Measurements from ENCODE around the gene ASPG.

Gene ASPG

DNA sequence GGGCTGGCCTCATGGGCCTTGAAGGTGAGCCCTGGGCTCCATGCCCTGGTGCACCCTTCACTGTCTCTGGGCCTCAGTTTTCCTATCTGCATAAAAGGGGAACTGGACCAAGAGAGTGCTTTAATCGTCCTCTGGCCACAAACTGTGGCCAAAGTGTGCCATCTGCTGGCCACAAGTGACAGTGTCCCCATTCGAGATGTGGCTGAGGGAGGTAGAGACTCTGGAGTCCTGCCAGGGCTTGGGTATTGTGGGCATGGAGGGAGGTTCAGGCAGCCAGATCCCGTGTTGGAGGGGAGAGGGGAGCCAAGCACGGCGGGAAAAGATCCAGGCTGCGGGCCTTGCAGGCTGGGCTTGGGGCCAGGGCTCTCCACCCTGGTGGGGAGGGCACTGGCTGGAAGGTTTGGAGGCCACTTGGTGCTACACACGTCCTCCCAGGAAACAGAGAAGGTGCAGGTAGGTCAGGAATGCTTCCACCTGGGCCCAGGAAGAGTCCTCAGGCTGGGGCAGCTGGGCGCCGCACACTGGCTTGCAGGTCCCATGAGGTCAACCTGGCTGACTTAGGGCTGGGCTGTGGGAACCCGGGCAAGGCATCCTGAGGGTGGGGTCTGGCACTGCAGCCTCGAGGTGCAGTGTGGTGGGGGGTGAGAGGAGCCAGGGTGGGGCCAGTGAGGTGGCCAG, 45.6 kb downstream of the ASPG start (continued):
- TF ChIP-seq, protein P1, sequence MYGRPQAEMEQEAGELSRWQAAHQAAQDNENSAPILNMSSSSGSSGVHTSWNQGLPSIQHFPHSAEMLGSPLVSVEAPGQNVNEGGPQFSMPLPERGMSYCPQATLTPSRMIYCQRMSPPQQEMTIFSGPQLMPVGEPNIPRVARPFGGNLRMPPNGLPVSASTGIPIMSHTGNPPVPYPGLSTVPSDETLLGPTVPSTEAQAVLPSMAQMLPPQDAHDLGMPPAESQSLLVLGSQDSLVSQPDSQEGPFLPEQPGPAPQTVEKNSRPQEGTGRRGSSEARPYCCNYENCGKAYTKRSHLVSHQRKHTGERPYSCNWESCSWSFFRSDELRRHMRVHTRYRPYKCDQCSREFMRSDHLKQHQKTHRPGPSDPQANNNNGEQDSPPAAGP (tag by site-specific recombination; IDR thresholded peaks at IDR 0.05), result peak; percentile 31; the same call in 1 of the 2 replicates
- TF ChIP-seq, protein P2, sequence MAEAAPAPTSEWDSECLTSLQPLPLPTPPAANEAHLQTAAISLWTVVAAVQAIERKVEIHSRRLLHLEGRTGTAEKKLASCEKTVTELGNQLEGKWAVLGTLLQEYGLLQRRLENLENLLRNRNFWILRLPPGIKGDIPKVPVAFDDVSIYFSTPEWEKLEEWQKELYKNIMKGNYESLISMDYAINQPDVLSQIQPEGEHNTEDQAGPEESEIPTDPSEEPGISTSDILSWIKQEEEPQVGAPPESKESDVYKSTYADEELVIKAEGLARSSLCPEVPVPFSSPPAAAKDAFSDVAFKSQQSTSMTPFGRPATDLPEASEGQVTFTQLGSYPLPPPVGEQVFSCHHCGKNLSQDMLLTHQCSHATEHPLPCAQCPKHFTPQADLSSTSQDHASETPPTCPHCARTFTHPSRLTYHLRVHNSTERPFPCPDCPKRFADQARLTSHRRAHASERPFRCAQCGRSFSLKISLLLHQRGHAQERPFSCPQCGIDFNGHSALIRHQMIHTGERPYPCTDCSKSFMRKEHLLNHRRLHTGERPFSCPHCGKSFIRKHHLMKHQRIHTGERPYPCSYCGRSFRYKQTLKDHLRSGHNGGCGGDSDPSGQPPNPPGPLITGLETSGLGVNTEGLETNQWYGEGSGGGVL (tag by site-specific recombination; IDR thresholded peaks at IDR 0.05), result peak; percentile 94
- TF ChIP-seq, protein P3, sequence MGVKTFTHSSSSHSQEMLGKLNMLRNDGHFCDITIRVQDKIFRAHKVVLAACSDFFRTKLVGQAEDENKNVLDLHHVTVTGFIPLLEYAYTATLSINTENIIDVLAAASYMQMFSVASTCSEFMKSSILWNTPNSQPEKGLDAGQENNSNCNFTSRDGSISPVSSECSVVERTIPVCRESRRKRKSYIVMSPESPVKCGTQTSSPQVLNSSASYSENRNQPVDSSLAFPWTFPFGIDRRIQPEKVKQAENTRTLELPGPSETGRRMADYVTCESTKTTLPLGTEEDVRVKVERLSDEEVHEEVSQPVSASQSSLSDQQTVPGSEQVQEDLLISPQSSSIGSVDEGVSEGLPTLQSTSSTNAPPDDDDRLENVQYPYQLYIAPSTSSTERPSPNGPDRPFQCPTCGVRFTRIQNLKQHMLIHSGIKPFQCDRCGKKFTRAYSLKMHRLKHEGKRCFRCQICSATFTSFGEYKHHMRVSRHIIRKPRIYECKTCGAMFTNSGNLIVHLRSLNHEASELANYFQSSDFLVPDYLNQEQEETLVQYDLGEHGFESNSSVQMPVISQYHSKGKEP (tag by site-specific recombination; IDR thresholded peaks at IDR 0.05), result no peak

DNA sequence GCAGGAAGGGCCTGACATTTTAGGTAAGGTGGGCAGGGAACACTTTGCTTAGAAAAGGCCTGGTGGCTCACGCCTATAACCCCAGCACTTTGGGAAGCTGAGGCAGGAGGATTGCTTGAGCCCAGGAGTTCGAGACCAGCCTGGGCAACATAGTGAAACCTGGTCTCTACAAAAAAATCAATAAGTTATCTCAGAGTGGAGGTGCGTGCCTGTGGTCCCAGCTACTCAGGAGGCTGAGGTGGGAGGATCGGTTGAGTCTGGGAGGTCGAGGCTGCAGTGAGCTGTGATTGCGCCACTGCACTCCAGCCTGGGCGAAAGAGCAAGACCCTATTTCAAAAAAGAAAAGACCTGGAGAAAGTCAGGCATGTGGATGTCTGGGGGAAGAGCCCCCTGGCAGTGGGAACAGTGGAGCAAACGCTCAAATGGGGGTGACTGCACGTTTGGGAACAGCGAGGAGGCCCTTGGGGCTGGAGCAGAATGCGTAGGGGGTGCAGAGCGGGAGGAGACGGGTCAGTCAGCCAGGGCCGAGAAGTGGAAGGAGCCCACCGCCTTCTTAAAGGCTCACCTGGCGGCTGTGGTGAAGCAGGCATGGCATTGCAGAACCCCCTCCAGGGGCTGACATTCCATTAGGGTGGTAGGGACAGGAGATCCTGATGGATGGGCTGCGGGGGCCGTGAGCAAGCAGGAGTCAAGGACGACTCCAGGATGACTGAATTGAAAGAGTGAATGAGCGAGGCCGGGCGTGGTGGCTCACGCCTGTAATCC, 46.6 kb downstream of the ASPG start:
- Histone ChIP-seq H3K27ac (ENCODE audit: extremely low read depth, low read depth, low read length) (no peak overlapping the region), H3K9me3 (ENCODE audit: control insufficient read depth, insufficient read depth, low read depth, low read length) (no peaks in the 10 kb centered on the region), H3K36me3 (ENCODE audit: control insufficient read depth in 2 of 2, insufficient read depth in 1 of 2, low read length in 2 of 2) (no peaks in the 10 kb centered on the region), H3K4me1 (ENCODE audit: control insufficient read depth, insufficient read depth, low read length) (peaks cover 3% of the 10 kb centered on the region), H3K4me3 (ENCODE audit: low read depth, low read length) (no peak overlapping the region)
- ChIA-PET CTCF (interaction anchor here (0.7 to 4.1 kb wide), 7 partner anchors 10 to 508 kb away, joined by 3 to 20 read pairs (median 3); no protein-coding TSS in a partner anchor), POLR2A (interaction anchor here (0.6 kb wide), 1 partner anchor 1422 kb away, joined by 6 read pairs; no protein-coding TSS in a partner anchor)
- 0 out of 2 replicates have a peak, but pooled peaks have one; percentile 10 for TF ChIP-seq ZNF341 (tag by site-specific recombination; IDR thresholded peaks at IDR 0.05; ENCODE audit: low read depth)
- no peak for TF ChIP-seq ZNF23 (tag by site-specific recombination; IDR thresholded peaks at IDR 0.05; ENCODE audit: borderline replicate concordance)

DNA sequence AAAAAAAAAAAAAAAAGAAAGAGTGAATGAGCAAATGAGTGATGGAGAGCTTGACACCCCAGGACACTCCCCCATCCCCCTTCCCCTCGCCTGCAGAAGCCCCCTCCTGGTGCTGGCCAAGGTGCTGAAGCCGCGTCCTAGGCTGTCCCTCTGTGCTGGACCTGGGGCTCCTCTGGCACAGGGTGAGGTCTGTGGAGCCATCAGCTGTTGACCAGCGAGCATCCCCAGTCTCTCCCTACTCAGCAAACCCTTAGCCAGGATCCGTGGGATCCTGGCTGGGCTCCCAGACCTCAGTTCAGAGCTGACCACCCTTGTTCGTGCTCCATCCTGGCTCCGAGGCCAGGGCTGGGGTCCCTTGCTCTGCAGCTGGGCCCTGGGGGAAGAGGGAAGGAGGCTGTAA, 47.5 kb downstream of the ASPG start:
- ChIA-PET CTCF (interaction anchor here (0.9 to 2.1 kb wide), 2 partner anchors 55 to 57 kb away, joined by 5 to 15 read pairs; no protein-coding TSS in a partner anchor), POLR2A (interaction anchor here (0.6 kb wide), 1 partner anchor 1423 kb away, joined by 6 read pairs; no protein-coding TSS in a partner anchor)
- H3K27ac ChIP-seq (ENCODE audit: extremely low read depth, low read depth, low read length), result no peak overlapping the region
- no peak for TF ChIP-seq ZNF529 (tag by site-specific recombination; IDR thresholded peaks at IDR 0.05; ENCODE audit: insufficient replicate concordance)
- TF ChIP-seq, protein P4, sequence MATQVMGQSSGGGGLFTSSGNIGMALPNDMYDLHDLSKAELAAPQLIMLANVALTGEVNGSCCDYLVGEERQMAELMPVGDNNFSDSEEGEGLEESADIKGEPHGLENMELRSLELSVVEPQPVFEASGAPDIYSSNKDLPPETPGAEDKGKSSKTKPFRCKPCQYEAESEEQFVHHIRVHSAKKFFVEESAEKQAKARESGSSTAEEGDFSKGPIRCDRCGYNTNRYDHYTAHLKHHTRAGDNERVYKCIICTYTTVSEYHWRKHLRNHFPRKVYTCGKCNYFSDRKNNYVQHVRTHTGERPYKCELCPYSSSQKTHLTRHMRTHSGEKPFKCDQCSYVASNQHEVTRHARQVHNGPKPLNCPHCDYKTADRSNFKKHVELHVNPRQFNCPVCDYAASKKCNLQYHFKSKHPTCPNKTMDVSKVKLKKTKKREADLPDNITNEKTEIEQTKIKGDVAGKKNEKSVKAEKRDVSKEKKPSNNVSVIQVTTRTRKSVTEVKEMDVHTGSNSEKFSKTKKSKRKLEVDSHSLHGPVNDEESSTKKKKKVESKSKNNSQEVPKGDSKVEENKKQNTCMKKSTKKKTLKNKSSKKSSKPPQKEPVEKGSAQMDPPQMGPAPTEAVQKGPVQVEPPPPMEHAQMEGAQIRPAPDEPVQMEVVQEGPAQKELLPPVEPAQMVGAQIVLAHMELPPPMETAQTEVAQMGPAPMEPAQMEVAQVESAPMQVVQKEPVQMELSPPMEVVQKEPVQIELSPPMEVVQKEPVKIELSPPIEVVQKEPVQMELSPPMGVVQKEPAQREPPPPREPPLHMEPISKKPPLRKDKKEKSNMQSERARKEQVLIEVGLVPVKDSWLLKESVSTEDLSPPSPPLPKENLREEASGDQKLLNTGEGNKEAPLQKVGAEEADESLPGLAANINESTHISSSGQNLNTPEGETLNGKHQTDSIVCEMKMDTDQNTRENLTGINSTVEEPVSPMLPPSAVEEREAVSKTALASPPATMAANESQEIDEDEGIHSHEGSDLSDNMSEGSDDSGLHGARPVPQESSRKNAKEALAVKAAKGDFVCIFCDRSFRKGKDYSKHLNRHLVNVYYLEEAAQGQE (tag by site-specific recombination; IDR thresholded peaks at IDR 0.05), result peak; percentile 94
- no peak overlapping the region for H3K4me3 ChIP-seq (ENCODE audit: low read depth, low read length)
- H3K9me3 ChIP-seq (ENCODE audit: control insufficient read depth, insufficient read depth, low read depth, low read length), result no peaks in the 10 kb centered on the region
- no peaks in the 10 kb centered on the region for H3K36me3 ChIP-seq (ENCODE audit: control insufficient read depth in 2 of 2, insufficient read depth in 1 of 2, low read length in 2 of 2)
- peaks cover 3% of the 10 kb centered on the region for H3K4me1 ChIP-seq (ENCODE audit: control insufficient read depth, insufficient read depth, low read length)

DNA sequence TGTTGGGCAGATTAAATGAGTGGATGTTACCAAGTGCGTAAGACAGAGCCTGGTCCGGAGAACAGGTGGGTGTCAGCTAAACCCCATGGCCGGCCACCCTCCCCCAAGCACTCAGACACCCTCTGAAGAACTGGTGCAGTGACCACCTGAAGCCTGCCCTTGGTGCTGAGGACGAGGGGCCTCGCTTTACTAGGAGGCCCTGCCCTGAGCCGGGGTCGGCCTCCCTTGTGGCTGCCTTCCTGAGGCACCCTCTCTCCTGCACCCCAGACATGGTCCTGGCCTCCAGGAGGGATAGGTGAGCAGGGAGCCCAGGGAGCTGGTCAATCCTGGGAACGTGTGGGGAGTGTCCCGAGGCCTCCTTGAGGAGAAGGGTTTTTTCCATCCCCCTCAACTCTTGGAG, 48.0 kb downstream of the ASPG start:
- CTCF ChIA-PET, result interaction anchor here (0.9 to 1.1 kb wide), 2 partner anchors 12 to 58 kb away, joined by 3 to 5 read pairs; no protein-coding TSS in a partner anchor
- TF ChIP-seq ZNF785 (tag by site-specific recombination; IDR thresholded peaks at IDR 0.05) (no peak), ZNF157 (tag by site-specific recombination; IDR thresholded peaks at IDR 0.05) (no peak), ZFP3 (tag by site-specific recombination; IDR thresholded peaks at IDR 0.05; ENCODE audit: low read depth) (no peak), ZNF529 (tag by site-specific recombination; IDR thresholded peaks at IDR 0.05; ENCODE audit: insufficient replicate concordance) (no peak), ZNF311 (tag by site-specific recombination; IDR thresholded peaks at IDR 0.05; ENCODE audit: borderline replicate concordance) (no peak), SCRT1 (tag by site-specific recombination; IDR thresholded peaks at IDR 0.05; ENCODE audit: borderline replicate concordance) (no peak), YY1 (tag by site-specific recombination; IDR thresholded peaks at IDR 0.05) (no peak), ZFP41 (tag by site-specific recombination; IDR thresholded peaks at IDR 0.05; ENCODE audit: borderline replicate concordance) (no peak), ZNF585B (tag by site-specific recombination; IDR thresholded peaks at IDR 0.05) (no peak), ZBTB21 (tag by site-specific recombination; IDR thresholded peaks at IDR 0.05) (no peak), ZNF350 (tag by site-specific recombination; IDR thresholded peaks at IDR 0.05) (no peak), SETDB1 (IDR thresholded peaks at IDR 0.05; ENCODE audit: insufficient read length, low read length) (no peak), ZNF266 (tag by site-specific recombination; IDR thresholded peaks at IDR 0.05; ENCODE audit: low read depth) (no peak)

More for the DNA sequence above, 48.0 kb downstream of the ASPG start:
- Histone ChIP-seq H3K9me3 (ENCODE audit: control insufficient read depth, insufficient read depth, low read depth, low read length) (no peaks in the 10 kb centered on the region), H3K4me3 (ENCODE audit: low read depth, low read length) (no peak overlapping the region), H3K4me1 (ENCODE audit: control insufficient read depth, insufficient read depth, low read length) (peaks cover 3% of the 10 kb centered on the region), H3K27ac (ENCODE audit: extremely low read depth, low read depth, low read length) (no peak overlapping the region), H3K36me3 (ENCODE audit: control insufficient read depth in 2 of 2, insufficient read depth in 1 of 2, low read length in 2 of 2) (no peaks in the 10 kb centered on the region)
- POLR2A ChIA-PET, result no interaction called here

Measured in HEK293 (cell line).